GM12873 (cell line): ENCODE data around the gene SLC41A3.

Experiments used
- CTCF ChIP-seq: IDR thresholded peaks from 2 replicates; pipeline ENCODE4 v1.5.1; 2012; ENCODE audit warnings: low read depth, mild to moderate bottlenecking, moderate library complexity, low read length, control low read depth; ENCODE audit not compliant: insufficient read depth; ENCODE audit errors: missing control alignments

Gene SLC41A3

DNA sequence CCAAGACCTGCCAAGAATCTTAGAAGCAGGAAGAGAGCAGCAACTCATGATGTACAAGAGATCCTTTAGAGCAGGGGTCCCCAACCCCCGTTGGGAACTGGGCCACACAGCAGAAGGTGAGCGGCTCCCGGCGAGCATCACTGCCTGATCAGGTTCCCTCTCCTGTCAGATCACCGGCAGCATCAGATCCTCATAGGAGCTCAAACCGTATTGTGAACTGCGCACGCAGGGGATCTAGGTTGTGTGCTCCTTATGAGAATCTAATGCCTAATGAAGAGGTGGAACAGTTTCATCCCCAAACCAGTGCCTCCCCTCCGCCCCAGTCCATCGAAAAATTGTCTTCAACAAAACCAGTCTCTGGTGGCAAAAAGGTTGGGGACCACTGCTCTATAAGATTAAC lies 13.8 kb downstream of the SLC41A3 start:
- TF ChIP-seq CTCF, result no peak

DNA sequence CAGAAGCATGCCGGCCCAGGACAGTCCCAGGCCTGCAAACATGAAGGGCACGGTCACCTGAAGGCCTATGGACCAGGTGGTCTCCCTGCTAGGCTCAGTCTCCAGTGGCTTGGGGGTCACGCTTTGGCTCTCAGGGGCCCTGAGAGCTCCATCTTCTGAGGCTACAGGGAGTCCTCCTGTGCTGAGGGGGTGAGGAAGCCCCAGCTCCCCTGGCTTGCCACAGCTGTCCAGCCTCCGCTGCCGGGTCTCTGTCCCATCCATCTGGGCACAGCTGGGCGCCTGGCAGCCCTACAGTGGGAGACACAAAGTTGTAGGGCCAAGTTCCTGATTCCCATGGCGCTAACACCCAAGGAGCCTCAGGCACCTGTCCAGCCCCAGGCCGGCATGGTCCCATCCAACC lies 16.0 kb downstream of the SLC41A3 start:
- TF ChIP-seq CTCF, result no peak

DNA sequence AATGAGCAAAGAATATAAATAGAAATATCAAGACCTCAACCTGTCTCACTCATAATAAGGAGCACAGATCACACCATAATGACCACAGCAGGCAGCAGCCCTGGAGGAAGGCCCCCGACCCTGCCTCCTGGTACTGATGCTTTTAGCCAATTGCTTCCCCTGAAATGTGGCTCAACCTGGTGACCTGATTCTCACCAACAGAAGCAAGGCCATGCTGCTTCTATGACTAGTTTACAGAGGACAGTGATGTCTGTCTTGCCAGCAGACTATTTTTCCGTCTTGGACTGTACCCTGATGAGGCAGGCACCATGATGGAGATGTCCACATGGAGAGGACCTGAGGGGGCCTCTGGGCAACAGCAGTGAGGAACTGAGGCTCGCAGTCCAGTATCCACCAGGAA lies 18.0 kb downstream of the SLC41A3 start:
- no peak for TF ChIP-seq CTCF

DNA sequence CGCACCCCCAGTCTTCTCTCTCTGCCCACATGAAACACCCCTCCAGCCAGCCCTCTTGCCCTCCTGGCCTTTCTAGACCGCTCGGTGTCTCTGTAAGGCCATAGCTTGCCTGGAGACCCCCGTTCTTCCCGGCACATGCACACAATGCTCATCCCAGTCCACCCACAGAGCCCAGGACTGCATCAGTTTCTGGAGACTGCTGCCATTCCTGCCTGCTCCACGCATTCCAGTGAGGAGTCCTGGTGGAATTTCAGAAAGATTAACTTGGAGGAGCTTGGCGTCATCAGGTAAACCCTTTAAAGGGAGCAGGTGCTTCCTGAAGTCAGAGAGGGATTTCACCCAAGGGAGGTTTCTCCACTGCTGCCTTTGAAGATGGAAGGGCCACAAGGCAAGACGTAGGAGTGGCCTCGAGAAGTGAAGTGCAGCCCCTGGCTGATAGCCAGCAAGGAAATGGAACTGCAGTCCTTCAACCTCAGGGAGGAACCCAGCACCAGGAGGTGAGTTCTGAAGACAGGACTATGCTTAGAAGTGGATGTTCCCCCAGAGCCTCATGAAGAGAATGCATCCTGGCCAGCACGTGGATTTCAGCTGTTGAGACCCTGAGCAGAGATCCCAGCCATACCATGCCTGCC lies 19.2 kb downstream of the SLC41A3 start:
- no peak for TF ChIP-seq CTCF

DNA sequence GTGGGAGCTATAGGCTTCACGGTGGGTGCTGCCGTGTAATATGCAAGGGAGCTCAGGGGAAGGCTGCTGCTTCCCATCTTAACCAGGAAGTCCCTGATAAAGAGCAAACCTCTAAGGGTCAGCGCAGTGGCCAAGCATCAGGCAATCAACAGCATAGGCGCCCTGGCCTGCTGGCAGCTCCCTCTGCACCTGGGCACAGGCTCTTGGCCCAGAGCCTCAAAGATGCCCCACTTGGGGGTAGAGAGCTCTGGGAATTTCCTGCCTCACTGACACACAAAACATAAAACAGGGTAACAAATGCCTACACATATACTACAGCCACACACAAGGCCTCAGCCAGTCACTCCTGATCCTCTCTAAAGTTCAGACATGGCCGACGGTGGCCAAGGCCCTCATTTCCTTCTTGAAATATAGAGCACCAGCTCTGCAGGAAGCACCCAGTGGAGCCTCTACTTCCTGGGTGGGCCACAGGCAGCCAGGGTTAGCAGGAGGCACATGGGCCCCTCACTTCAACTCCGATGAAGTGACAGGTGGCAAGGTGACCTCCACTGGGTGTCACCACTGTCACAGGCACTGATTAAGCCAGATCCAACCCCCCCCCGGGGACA lies 20.5 kb downstream of the SLC41A3 start:
- TF ChIP-seq CTCF, result no peak

GRCh38 chr3:126061301-126062032 lies 22.5 kb downstream of the SLC41A3 start:
- no peak for TF ChIP-seq CTCF

DNA sequence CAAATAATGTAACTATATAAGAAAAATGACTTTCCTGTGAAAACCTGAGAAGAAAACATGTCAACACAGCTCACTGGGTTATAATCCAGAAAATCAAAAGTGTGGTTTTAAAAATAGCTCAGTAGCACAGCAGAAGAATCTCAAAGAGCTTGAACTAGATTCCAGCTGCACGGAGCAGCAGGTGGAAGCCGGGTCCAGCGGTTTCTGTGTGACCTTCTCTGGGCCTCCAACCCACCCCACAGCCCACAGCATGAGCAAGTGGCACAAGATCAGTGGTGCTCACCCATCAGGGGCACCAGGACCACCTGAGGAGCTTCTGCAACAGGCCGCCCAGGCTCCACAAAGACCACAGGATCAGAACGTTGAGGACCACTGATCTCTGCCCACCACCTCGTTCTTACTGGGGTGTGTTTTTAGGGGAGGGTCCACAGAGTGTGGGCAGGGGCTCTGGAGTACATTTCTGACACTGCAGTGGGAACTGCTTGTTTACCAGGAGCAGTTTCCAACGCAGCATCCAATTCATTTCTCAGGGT lies 23.2 kb downstream of the SLC41A3 start:
- no peak for TF ChIP-seq CTCF
